ENCODE results near the gene TTC5.
"Not testable (repeated sequence)": the region's sequence is repeated elsewhere in the genome, so short reads cannot be mapped to it uniquely, and the experiment has no call there.

GRCh38 chr14:20264361-20264760 is 41.4 kb downstream of the TTC5 start:
- not testable (repeated sequence) for TF ChIP-seq POLR2A, EP300 (IDR thresholded peaks at IDR 0.05)

Measured in stomach (tissue), 4 donors.